AG09319 (cell line): ENCODE results near the gene ANO7.

Source experiments
- DNase-seq: peaks from one replicate; pipeline ENCODE4 v3.0.0-alpha.2; 2010; ENCODE audit warnings: low read depth; ENCODE audit errors: extremely low read depth
- TF ChIP-seq, protein P1 (sequence below): IDR thresholded peaks from 2 replicates; pipeline ENCODE4 v1.5.1; 2011; ENCODE audit warnings: low read depth, mild to moderate bottlenecking, inconsistent platforms, low read length, moderate library complexity

Gene ANO7

DNA sequence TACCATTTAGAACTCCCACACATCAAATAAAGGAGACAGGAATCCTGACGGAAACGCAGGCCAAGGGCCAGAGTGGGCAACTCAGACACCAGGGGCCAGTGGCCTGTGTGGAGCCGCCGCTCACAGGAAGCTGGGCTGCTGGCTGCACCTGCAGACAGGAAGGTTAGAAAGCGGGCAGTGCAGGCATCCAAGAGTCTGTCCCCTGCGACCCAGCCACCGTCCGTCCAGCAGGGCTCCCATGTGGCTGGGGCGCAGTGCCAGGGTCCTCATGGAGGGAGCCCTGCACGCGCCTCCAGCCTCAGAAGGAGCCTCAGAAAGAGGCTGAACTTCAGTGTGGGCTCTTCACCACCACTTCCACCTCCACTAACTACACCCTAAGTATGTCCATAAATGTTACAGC is 2.5 kb upstream of the ANO7 start:
- DNase-seq, result no peak
- TF ChIP-seq, protein P1, sequence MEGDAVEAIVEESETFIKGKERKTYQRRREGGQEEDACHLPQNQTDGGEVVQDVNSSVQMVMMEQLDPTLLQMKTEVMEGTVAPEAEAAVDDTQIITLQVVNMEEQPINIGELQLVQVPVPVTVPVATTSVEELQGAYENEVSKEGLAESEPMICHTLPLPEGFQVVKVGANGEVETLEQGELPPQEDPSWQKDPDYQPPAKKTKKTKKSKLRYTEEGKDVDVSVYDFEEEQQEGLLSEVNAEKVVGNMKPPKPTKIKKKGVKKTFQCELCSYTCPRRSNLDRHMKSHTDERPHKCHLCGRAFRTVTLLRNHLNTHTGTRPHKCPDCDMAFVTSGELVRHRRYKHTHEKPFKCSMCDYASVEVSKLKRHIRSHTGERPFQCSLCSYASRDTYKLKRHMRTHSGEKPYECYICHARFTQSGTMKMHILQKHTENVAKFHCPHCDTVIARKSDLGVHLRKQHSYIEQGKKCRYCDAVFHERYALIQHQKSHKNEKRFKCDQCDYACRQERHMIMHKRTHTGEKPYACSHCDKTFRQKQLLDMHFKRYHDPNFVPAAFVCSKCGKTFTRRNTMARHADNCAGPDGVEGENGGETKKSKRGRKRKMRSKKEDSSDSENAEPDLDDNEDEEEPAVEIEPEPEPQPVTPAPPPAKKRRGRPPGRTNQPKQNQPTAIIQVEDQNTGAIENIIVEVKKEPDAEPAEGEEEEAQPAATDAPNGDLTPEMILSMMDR, result no peak

DNA sequence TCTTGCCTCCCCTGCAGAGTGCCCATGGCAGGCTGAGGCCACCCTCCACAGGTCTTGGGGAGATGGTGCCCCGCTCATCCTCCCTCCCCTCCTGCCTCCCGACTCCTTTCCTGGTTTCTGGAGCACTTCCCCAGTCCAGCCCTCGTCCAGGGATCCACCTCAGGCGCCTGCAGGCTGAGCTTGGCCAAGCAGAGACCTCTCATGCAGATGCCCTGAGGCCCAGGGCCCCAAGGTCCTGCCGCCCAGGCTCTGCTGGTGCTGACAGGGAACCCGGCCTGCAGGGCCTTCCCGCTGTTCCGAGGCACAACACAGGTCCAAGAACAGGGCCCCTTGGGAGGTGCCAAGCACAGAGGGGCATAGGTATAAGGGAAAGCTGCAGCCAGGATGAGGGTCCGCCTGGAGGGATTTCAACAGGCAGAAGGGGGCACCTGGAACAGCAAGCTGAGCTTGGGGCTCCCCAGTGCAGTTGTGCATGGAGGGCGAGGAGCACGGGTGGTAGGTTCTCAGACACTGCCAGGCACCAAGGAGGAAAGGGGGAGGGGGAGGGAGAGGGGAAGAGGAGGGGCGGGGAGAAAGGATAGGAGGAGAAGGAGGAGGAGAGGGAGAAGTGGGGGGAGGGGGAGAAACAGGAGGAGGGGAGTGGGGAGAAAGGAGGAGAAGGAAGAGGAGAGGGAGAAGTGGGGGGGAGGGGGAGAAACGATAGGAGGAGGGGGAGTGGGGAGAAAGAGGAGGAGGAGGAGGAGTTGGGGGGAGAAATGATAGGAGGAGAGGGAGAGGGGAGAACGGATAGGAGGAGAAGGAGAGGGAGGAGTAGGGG is 1.2 kb upstream of the ANO7 start:
- no peak for DNase-seq
- TF ChIP-seq, protein P1, result no peak

DNA sequence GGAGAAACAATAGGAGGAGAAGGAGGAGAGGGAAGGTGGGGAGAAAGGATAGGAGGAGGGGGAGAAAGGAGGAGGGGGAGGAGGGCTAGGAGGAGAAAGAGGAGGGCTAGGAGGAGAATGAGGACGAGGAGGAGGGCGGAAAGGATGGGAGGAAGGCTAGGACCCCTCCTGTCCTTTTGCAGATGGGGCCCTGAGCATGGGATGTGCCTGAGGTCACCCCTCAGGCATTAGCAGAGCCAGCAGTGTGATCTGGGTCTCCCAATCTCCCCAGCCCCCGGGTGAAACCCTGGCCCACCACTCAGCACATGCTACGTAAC is 601 bp upstream of the ANO7 start:
- no peak for DNase-seq
- TF ChIP-seq, protein P1, result no peak

DNA sequence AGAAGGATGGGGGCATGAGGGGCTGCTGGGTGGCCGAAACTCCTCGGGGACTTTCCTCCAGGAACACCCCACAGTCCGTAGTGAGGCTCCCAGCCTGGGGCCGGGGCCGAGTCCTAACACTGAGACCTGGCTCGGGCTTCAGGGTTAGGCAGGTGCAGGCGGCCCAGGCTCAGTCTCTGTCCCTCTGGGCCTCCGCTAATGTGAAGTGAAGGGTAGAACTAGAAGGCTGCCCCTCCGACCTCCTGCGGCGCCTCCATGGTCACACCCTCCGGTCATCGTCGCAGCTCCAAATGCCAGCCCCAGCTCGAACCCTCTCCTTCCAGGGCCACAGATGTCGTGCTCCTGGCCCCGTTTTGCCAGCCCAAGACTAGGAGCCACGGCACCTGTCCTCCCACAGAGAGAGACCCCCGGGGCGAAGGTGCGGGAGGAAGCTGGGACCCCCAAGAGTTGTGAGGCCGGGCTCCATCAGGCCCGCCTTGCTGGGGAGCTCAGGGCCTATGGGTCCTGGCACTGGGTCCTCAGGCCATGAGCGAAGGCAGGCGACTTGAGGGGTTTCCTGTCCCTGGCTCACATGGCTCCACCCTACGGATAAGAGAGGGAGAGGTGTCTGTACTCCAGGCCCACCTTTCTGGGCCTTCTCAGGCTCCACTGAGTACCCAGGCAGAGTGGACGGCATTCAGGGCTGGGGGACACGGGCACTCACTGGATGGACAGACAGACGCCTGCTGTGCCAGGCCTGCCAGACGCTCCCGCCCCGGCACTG is 797 bp downstream of the ANO7 start:
- TF ChIP-seq, protein P1, result no peak
- DNase-seq, result no peak

DNA sequence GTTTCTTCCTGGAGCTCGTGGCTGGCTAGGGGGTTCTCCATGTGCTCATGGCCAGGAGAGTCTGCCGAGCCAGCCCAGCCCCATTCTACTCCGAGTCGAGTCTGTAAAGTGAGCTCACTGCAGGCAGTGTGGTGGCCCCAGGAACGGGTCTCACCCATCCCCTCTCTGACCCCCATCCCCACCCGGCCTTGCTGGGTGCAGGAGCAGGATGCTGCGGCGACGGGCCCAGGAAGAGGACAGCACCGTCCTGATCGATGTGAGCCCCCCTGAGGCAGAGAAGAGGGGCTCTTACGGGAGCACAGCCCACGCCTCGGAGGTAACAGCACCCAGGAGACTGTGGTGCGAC is 1.4 kb downstream of the ANO7 start:
- TF ChIP-seq, protein P1, result no peak
- DNase-seq, result no peak

DNA sequence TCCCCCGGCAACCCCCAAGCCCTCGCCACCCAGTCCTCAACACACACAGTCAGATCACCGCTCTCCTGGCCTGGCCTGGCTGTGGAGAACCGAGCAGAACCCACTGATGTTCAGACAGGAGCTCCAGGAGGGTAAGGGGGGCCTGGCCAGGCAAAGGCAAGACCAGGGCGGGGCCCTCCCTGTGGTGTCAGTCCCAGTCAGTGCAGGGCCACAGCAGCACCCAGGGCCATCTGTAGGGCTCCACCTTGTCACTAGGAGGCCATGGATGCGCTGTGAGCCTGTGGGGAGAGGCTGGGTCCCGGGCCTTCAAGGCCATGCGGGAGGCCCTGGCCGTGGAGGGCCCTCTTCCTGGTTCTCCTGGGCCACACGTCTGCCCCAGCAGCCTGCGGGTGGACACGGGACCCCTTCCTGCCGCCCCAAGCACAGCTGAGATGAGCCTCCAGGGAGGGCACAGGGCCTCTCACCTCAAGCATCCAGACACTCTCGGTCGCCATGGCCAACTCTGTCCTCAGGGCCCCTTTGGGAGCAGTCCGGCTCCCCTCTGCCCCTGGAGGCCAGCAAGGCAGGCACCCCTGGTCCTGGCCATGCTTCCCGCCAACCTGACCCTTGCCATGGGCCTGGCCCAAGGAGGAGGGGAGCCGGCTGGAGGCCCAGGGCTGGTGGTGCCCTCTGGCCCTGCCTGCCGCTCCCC is 2.0 kb downstream of the ANO7 start:
- DNase-seq, result no peak
- TF ChIP-seq, protein P1, result no peak

DNA sequence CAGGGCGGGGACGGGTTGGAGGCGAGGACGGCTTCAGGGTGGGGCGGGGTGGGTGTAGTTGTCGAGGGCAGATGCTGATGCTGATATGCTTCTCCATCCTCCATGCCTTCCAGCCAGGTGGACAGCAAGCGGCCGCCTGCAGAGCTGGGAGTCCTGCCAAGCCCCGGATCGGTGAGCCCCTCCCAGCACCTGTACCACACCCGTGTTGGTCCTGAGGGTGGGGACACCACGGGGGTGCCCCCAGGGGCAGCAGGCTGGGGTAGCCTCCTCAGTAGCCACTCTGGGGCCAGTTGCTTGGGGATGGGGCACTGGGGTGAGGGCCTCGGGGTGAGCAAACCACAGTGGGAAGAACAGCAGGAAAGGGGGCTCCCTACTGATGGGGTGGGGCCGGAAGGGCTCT is 2.6 kb downstream of the ANO7 start:
- DNase-seq, result no peak
- TF ChIP-seq, protein P1, result no peak
